Measurements from ENCODE around the gene PAQR4. TPM values are rescaled to one million over a fixed set of nuclear protein-coding genes. Genes with fewer than 3 reads are reported as not detected.

Gene PAQR4
- total and polyA plus RNA-seq, 8 donors = 9.5 to 20.1 (median 15.4) TPM

- peaks cover 0 to 7% of the 10 kb centered on the region in 2 donors for H3K36me3 ChIP-seq
- no peaks in the 10 kb centered on the region for H3K9me3 ChIP-seq
- ATAC-seq (no peak), DNase-seq (no peak)
- H3K4me3 ChIP-seq = peak overlapping the region; percentile 72 to 80
- H3K27ac ChIP-seq = no peak overlapping the region
- TF ChIP-seq CTCF (IDR thresholded peaks at IDR 0.05) = no peak
- intact Hi-C loops (cut with DNase I) = no loop called here
- peaks cover 53 to 54% of the 10 kb centered on the region in 2 donors for H3K27me3 ChIP-seq
- peaks cover 19 to 74% of the 10 kb centered on the region in 2 donors for H3K4me1 ChIP-seq
Observed at GRCh38 chr16:2968368-2968737, 795 bp upstream of the PAQR4 start.

- TF ChIP-seq CTCF (IDR thresholded peaks at IDR 0.05) = peak; percentile 39 to 49
- intact Hi-C loops (cut with DNase I) = no loop called here
- peak overlapping the region; percentile 13 to 63 for H3K27ac ChIP-seq
Observed at GRCh38 chr16:2969545-2970521, 685 bp downstream of the PAQR4 start.

DNA sequence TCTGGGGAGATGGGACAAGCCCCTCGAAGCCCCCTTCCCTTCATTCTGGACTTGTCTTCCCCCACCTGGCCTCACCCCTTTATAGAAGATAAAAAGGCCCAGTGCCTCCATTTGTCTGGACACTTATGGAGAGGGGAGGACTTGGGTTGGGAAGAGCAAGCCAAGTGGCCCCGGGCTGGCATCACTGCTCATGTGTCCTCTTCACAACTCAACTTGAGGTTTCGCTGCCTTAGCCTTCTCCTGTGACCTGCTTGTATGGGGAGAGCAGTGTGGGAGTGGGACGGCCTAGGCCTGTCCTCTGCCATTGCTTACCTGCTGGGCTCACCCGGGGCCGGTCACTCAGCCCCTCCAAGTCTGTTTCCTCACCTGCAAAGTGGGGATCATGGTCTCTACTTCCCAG lies 1.4 kb downstream of the PAQR4 start:
- H3K36me3 ChIP-seq = peaks cover 0 to 16% of the 10 kb centered on the region in 2 donors
- DNase-seq (no peak), ATAC-seq (no peak)
- peak overlapping the region; percentile 72 to 80 for H3K4me3 ChIP-seq
- H3K27me3 ChIP-seq = peaks cover 31 to 32% of the 10 kb centered on the region in 2 donors
- no peak overlapping the region for H3K27ac ChIP-seq
- no peak for TF ChIP-seq CTCF (IDR thresholded peaks at IDR 0.05)
- no peaks in the 10 kb centered on the region for H3K9me3 ChIP-seq
- peaks cover 3 to 52% of the 10 kb centered on the region in 2 donors for H3K4me1 ChIP-seq
- intact Hi-C loops (cut with DNase I) = no loop called here

More at GRCh38 chr16:2969545-2970521, 685 bp downstream of the PAQR4 start:
- H3K36me3 ChIP-seq = peaks cover 0 to 9% of the 10 kb centered on the region in 2 donors
- DNase-seq = peak in 3 of 4 donors; percentile 52 to 93 (median 81)
- peaks cover 4 to 59% of the 10 kb centered on the region in 2 donors for H3K4me1 ChIP-seq
- no peaks in the 10 kb centered on the region for H3K9me3 ChIP-seq
- ATAC-seq = peak; percentile 70
- peak overlapping the region; percentile 72 to 80 for H3K4me3 ChIP-seq
- peaks cover 38 to 39% of the 10 kb centered on the region in 2 donors for H3K27me3 ChIP-seq

DNA sequence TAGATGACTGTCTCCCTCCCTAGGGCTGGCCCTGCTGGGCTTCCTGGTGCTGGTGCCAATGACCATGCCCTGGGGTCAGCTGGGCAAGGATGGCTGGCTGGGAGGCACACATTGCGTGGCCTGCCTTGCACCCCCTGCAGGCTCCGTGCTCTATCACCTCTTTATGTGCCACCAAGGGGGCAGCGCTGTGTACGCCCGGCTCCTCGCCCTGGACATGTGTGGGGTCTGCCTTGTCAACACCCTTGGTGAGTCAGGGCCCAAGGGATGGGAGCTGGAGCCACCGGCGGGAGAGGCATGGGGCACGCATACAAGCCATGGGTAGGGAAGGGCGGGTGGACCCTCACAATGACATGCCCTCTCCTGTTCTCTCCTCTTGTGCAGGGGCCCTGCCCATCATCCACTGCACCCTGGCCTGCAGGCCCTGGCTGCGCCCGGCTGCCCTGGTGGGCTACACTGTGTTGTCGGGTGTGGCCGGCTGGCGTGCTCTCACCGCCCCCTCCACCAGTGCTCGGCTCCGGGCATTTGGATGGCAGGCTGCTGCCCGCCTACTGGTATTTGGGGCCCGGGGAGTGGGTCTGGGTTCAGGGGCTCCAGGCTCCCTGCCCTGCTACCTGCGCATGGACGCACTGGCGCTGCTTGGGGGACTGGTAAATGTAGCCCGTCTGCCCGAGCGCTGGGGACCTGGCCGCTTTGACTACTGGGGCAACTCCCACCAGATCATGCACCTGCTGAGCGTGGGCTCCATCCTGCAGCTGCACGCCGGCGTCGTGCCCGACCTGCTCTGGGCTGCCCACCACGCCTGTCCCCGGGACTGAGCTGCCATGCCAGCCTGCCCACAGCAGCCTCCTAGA lies 2.2 kb downstream of the PAQR4 start:
- H3K36me3 ChIP-seq = peaks cover 0 to 19% of the 10 kb centered on the region in 2 donors
- H3K27me3 ChIP-seq = peaks cover 23 to 24% of the 10 kb centered on the region in 2 donors
- no peak for TF ChIP-seq CTCF (IDR thresholded peaks at IDR 0.05)
- H3K9me3 ChIP-seq = no peaks in the 10 kb centered on the region
- peak in 1 of 4 donors; percentile 78 for DNase-seq
- H3K4me1 ChIP-seq = peaks cover 3 to 46% of the 10 kb centered on the region in 2 donors
- no peak overlapping the region for H3K4me3 ChIP-seq
- intact Hi-C loops (cut with DNase I) = no loop called here
- no peak for ATAC-seq
- no peak overlapping the region for H3K27ac ChIP-seq
